ENCODE data around the gene MORN3. TPM values are rescaled to one million over a fixed set of nuclear protein-coding genes. Genes with fewer than 3 reads are reported as not detected.
A peak's percentile ranks its signal among the peaks of the same experiment; 100 is the strongest.

The MORN3 gene
- total and polyA plus RNA-seq, 9 of the 15 experiments (the other 6 are each of a cell fraction or from before 2014, with no cell fraction given): 0.09 to 0.27 (median 0.20) TPM

- 0 out of 4 replicates have a peak, but pooled peaks of 1 of the 2 experiments have one; percentile 41 for TF ChIP-seq ZNF639 (CRISPR knock-in tag; conservative IDR thresholded peaks at IDR 0.05 in 1 of 2, IDR thresholded peaks at IDR 0.05 in 1 of 2)
- TF ChIP-seq E2F6 (IDR thresholded peaks at IDR 0.05; ENCODE audit: borderline replicate concordance in 1 of 2, extremely low read depth in 1 of 2, insufficient read depth in 1 of 2, insufficient read length in 1 of 2, low read depth in 1 of 2, low read length in 1 of 2, poor library complexity in 1 of 2, severe bottlenecking in 1 of 2): peak; percentile 35 to 67
- peak; percentile 41 to 46; a peak in 3 of 4 replicates for TF ChIP-seq MAZ (CRISPR knock-in tag; conservative IDR thresholded peaks at IDR 0.05 in 1 of 2, IDR thresholded peaks at IDR 0.05 in 1 of 2)
- no peak for TF ChIP-seq NR3C1 (CRISPR knock-in tag; IDR thresholded peaks at IDR 0.05)
- no peak for TF ChIP-seq NR1H2 (CRISPR knock-in tag; IDR thresholded peaks at IDR 0.05)
- TF ChIP-seq MTA3 (IDR thresholded peaks at IDR 0.05; ENCODE audit: borderline replicate concordance): 0 out of 2 replicates have a peak, but pooled peaks have one; percentile 11
- TF ChIP-seq RREB1 (CRISPR knock-in tag; IDR thresholded peaks at IDR 0.05): 0 out of 2 replicates have a peak, but pooled peaks have one; percentile 34
- peak; percentile 35; the same call in 1 of the 2 replicates for TF ChIP-seq PML (IDR thresholded peaks at IDR 0.05; ENCODE audit: low read length)
- peak; percentile 85 for TF ChIP-seq KDM5B (IDR thresholded peaks at IDR 0.05; ENCODE audit: insufficient replicate concordance, low read depth, low read length)
- no peak for TF ChIP-seq SMARCA5 (IDR thresholded peaks at IDR 0.05)
- no peak for TF ChIP-seq GTF2B (IDR thresholded peaks at IDR 0.05; ENCODE audit: extremely low read depth, insufficient read length)
- no peak for TF ChIP-seq TCF7L2 (IDR thresholded peaks at IDR 0.05; ENCODE audit: low read depth, low read length)
- TF ChIP-seq SUPT5H (IDR thresholded peaks at IDR 0.05): peak; percentile 86
- peak; percentile 55 for TF ChIP-seq CCNT2 (IDR thresholded peaks at IDR 0.05; ENCODE audit: borderline replicate concordance, extremely low read depth, insufficient read length, low read depth, low read length)
Observed at GRCh38 chr12:121712461-121713256, 43.2 kb upstream of the MORN3 start, which contains the start of gene TMEM120B (continued).
